WTC11 (cell line): ENCODE results near the gene CAMTA1. TPM values are rescaled to one million over a fixed set of nuclear protein-coding genes. Genes with fewer than 3 reads are reported as not detected.

Experiments
- ATAC-seq: fragments of 200-7000 bp; cut with Tn5 transposase; 2 replicates; pipeline ENCODE4 v1.10.0; 2021; ENCODE audit warnings: mild to moderate bottlenecking, moderate library complexity
- CTCF ChIA-PET: fragments of 300-600 bp; sonication (Branson Sonifier 250); formaldehyde crosslinking; loops from one replicate; lab custom pipeline; 2021; ENCODE audit warnings: antibody characterized with exemption; lab: Charles Lee
- POLR2A ChIA-PET: fragments of 350-600 bp; sonication (Branson Sonifier 250); formaldehyde crosslinking; loops from one replicate; lab custom pipeline; 2021; ENCODE audit warnings: antibody characterized with exemption; lab: Charles Lee
- DNase-seq: peaks from one replicate; pipeline ENCODE4 v3.0.0; 2021; ENCODE audit warnings: low spot score
- H3K27ac Mint-ChIP-seq: 2 replicates; pipeline ENCODE4 v1.8.0; 2021; ENCODE audit warnings: mixed read lengths
- H3K27me3 Mint-ChIP-seq: 2 replicates; pipeline ENCODE4 v1.8.0; 2021; ENCODE audit warnings: low read depth, mild to moderate bottlenecking, moderate library complexity, mixed read lengths
- H3K36me3 Mint-ChIP-seq: 2 replicates; pipeline ENCODE4 v1.8.0; 2021; ENCODE audit warnings: mixed read lengths
- H3K4me1 Mint-ChIP-seq: 2 replicates; pipeline ENCODE4 v1.8.0; 2022; ENCODE audit warnings: mixed read lengths
- H3K4me3 Mint-ChIP-seq: 2 replicates; pipeline ENCODE4 v1.8.0; 2021; ENCODE audit warnings: mild to moderate bottlenecking, moderate library complexity, mixed read lengths
- H3K9me3 Mint-ChIP-seq: 2 replicates; pipeline ENCODE4 v1.8.0; 2021; ENCODE audit warnings: mixed read lengths
- CREM ChIP-seq: sonication (generic); formaldehyde crosslinking; IDR thresholded peaks from 2 replicates; pipeline ENCODE4 v1.8.1; 2022; ENCODE audit warnings: mild to moderate bottlenecking, missing genetic modification reagents, moderate library complexity
- ETV6 ChIP-seq: sonication (generic); formaldehyde crosslinking; IDR thresholded peaks from 2 replicates; pipeline ENCODE4 v1.8.1; 2022; ENCODE audit warnings: mild to moderate bottlenecking, missing genetic modification reagents
- GTF2I ChIP-seq: fragments of 250-450 bp; sonication (Bioruptor Pico); conservative IDR thresholded peaks from 2 replicates; pipeline ENCODE4 v1.4.0; 2021; ENCODE audit warnings: mild to moderate bottlenecking
- HMGA2 ChIP-seq: fragments of 250-450 bp; sonication (Bioruptor Pico); IDR thresholded peaks from 2 replicates; pipeline ENCODE4 v1.4.0; 2021; ENCODE audit warnings: mild to moderate bottlenecking, moderate library complexity
- NR1H2 ChIP-seq: sonication (generic); formaldehyde crosslinking; IDR thresholded peaks from 2 replicates; pipeline ENCODE4 v1.9.0; 2021; ENCODE audit warnings: mild to moderate bottlenecking, moderate library complexity, missing genetic modification reagents
- RORB ChIP-seq: fragments of 250-450 bp; sonication (Bioruptor Pico); IDR thresholded peaks from 2 replicates; pipeline ENCODE4 v1.9.0; 2021; ENCODE audit warnings: mild to moderate bottlenecking
- SP1 ChIP-seq: sonication (generic); formaldehyde crosslinking; conservative IDR thresholded peaks from 2 replicates; pipeline ENCODE4 v1.8.1; 2022; ENCODE audit warnings: missing genetic modification reagents
- TCF7 ChIP-seq: sonication (generic); formaldehyde crosslinking; IDR thresholded peaks from 2 replicates; pipeline ENCODE4 v1.8.0; 2022; ENCODE audit warnings: mild to moderate bottlenecking, low read depth, missing genetic modification reagents, moderate library complexity
- TEAD4 ChIP-seq: sonication (generic); formaldehyde crosslinking; IDR thresholded peaks from 2 replicates; pipeline ENCODE4 v1.8.0; 2022; ENCODE audit warnings: mild to moderate bottlenecking, missing genetic modification reagents
- total RNA-seq: library from RNA; stranded (reverse); gene quantifications from 3 replicates; pipeline ENCODE4 v1.2.3, GENCODE V29; 2021
- TF ChIP-seq, protein P1 (sequence below): sonication (generic); formaldehyde crosslinking; IDR thresholded peaks from 2 replicates; pipeline ENCODE4 v1.8.0; 2022; ENCODE audit warnings: mild to moderate bottlenecking, missing genetic modification reagents
- TF ChIP-seq, protein P2 (sequence below): sonication (generic); formaldehyde crosslinking; IDR thresholded peaks from 2 replicates; pipeline ENCODE4 v1.8.1; 2023; ENCODE audit warnings: mild to moderate bottlenecking, missing genetic modification reagents
- TF ChIP-seq, protein P3 (sequence below): sonication (generic); formaldehyde crosslinking; IDR thresholded peaks from 2 replicates; pipeline ENCODE4 v1.8.1; 2022; ENCODE audit warnings: low read depth, missing genetic modification reagents, borderline replicate concordance
- TF ChIP-seq, protein P4 (sequence below): sonication (generic); formaldehyde crosslinking; IDR thresholded peaks from 2 replicates; pipeline ENCODE4 v1.8.0; 2022; ENCODE audit warnings: missing genetic modification reagents
- TF ChIP-seq, protein P5 (sequence below): sonication (generic); formaldehyde crosslinking; IDR thresholded peaks from 2 replicates; pipeline ENCODE4 v1.8.1; 2022; ENCODE audit warnings: mild to moderate bottlenecking, missing genetic modification reagents, moderate library complexity, borderline replicate concordance
- TF ChIP-seq, protein P6 (sequence below): sonication (generic); formaldehyde crosslinking; IDR thresholded peaks from 2 replicates; pipeline ENCODE4 v1.8.1; 2022; ENCODE audit warnings: low read depth, mild to moderate bottlenecking, moderate library complexity, missing genetic modification reagents, borderline replicate concordance
- TF ChIP-seq, protein P7 (sequence below): fragments of 250-450 bp; sonication (Bioruptor Pico); IDR thresholded peaks from 2 replicates; pipeline ENCODE4 v1.9.0; 2021; ENCODE audit warnings: mild to moderate bottlenecking

The CAMTA1 gene
- total RNA-seq, 1 experiment from 2014 or later, result 86.4 TPM

DNA sequence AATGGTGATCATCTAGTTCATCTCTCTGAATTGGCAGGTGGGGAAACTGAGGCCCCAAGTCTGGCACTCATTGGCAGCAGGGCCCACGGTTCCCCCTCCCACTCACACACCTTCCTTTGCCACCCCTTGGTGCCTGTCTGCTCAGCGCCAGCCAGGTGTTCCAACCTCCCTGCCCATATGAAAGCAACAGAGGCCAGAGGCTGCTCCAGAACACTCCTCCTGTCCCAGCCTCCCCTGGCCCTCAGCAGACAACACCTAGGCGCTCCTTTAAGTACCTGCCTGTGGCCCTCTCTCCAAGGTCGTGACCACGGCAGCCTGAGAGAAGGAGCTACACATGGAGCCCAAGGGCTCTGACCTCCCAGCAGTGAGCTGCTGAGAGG lies 623.5 kb downstream of the CAMTA1 start (continued):
- TF ChIP-seq, protein P1, sequence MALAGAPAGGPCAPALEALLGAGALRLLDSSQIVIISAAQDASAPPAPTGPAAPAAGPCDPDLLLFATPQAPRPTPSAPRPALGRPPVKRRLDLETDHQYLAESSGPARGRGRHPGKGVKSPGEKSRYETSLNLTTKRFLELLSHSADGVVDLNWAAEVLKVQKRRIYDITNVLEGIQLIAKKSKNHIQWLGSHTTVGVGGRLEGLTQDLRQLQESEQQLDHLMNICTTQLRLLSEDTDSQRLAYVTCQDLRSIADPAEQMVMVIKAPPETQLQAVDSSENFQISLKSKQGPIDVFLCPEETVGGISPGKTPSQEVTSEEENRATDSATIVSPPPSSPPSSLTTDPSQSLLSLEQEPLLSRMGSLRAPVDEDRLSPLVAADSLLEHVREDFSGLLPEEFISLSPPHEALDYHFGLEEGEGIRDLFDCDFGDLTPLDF (CRISPR knock-in tag), result no peak

DNA sequence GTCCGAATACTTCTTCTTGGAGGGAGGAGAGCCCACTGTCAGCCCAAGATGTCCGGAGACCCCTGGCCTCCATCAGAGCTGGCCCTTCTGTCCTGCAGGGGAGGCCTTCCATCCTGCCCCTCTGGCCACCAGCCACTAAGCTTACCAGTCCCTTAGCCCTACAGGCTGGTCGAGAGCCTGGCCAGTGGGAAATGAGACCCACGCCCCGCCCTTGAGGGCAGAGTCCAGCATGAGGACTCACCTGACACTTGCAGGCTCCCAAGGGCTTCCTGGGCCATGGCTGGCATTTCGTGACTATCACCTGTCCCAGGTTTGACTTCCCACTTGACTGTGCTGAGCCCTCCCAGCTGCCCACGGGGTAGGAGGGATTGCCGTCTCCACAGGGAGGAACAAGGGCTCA lies 624.0 kb downstream of the CAMTA1 start:
- DNase-seq, result no peak
- CTCF ChIA-PET, result interaction anchor here (1.2 kb wide), 2 partner anchors 131 to 339 kb away, joined by 3 read pairs; no protein-coding TSS in a partner anchor
- no peaks in the 10 kb centered on the region for H3K36me3 Mint-ChIP-seq
- H3K4me1 Mint-ChIP-seq, result peaks cover 10% of the 10 kb centered on the region; the same call in 1 of the 2 replicates
- H3K27me3 Mint-ChIP-seq, result no peaks in the 10 kb centered on the region
- no peak overlapping the region for H3K4me3 Mint-ChIP-seq
- H3K27ac Mint-ChIP-seq, result no peak overlapping the region
- H3K9me3 Mint-ChIP-seq, result no peaks in the 10 kb centered on the region
- no peak for ATAC-seq
- POLR2A ChIA-PET, result no interaction called here
- no peak for TF ChIP-seq TEAD4 (CRISPR knock-in tag)
- no peak for TF ChIP-seq ETV6 (CRISPR knock-in tag)
- TF ChIP-seq, protein P2, sequence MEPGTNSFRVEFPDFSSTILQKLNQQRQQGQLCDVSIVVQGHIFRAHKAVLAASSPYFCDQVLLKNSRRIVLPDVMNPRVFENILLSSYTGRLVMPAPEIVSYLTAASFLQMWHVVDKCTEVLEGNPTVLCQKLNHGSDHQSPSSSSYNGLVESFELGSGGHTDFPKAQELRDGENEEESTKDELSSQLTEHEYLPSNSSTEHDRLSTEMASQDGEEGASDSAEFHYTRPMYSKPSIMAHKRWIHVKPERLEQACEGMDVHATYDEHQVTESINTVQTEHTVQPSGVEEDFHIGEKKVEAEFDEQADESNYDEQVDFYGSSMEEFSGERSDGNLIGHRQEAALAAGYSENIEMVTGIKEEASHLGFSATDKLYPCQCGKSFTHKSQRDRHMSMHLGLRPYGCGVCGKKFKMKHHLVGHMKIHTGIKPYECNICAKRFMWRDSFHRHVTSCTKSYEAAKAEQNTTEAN (CRISPR knock-in tag), result no peak
- TF ChIP-seq, protein P3, sequence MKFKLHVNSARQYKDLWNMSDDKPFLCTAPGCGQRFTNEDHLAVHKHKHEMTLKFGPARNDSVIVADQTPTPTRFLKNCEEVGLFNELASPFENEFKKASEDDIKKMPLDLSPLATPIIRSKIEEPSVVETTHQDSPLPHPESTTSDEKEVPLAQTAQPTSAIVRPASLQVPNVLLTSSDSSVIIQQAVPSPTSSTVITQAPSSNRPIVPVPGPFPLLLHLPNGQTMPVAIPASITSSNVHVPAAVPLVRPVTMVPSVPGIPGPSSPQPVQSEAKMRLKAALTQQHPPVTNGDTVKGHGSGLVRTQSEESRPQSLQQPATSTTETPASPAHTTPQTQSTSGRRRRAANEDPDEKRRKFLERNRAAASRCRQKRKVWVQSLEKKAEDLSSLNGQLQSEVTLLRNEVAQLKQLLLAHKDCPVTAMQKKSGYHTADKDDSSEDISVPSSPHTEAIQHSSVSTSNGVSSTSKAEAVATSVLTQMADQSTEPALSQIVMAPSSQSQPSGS (CRISPR knock-in tag), result no peak
- TF ChIP-seq GTF2I (CRISPR knock-in tag), result no peak
- TF ChIP-seq NR1H2 (CRISPR knock-in tag), result no peak
- TF ChIP-seq, protein P4, sequence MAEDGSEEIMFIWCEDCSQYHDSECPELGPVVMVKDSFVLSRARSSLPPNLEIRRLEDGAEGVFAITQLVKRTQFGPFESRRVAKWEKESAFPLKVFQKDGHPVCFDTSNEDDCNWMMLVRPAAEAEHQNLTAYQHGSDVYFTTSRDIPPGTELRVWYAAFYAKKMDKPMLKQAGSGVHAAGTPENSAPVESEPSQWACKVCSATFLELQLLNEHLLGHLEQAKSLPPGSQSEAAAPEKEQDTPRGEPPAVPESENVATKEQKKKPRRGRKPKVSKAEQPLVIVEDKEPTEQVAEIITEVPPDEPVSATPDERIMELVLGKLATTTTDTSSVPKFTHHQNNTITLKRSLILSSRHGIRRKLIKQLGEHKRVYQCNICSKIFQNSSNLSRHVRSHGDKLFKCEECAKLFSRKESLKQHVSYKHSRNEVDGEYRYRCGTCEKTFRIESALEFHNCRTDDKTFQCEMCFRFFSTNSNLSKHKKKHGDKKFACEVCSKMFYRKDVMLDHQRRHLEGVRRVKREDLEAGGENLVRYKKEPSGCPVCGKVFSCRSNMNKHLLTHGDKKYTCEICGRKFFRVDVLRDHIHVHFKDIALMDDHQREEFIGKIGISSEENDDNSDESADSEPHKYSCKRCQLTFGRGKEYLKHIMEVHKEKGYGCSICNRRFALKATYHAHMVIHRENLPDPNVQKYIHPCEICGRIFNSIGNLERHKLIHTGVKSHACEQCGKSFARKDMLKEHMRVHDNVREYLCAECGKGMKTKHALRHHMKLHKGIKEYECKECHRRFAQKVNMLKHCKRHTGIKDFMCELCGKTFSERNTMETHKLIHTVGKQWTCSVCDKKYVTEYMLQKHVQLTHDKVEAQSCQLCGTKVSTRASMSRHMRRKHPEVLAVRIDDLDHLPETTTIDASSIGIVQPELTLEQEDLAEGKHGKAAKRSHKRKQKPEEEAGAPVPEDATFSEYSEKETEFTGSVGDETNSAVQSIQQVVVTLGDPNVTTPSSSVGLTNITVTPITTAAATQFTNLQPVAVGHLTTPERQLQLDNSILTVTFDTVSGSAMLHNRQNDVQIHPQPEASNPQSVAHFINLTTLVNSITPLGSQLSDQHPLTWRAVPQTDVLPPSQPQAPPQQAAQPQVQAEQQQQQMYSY (CRISPR knock-in tag), result no peak
- TF ChIP-seq, protein P5, sequence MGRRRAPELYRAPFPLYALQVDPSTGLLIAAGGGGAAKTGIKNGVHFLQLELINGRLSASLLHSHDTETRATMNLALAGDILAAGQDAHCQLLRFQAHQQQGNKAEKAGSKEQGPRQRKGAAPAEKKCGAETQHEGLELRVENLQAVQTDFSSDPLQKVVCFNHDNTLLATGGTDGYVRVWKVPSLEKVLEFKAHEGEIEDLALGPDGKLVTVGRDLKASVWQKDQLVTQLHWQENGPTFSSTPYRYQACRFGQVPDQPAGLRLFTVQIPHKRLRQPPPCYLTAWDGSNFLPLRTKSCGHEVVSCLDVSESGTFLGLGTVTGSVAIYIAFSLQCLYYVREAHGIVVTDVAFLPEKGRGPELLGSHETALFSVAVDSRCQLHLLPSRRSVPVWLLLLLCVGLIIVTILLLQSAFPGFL, result no peak
- no peak for TF ChIP-seq SP1 (CRISPR knock-in tag)
- TF ChIP-seq, protein P6, sequence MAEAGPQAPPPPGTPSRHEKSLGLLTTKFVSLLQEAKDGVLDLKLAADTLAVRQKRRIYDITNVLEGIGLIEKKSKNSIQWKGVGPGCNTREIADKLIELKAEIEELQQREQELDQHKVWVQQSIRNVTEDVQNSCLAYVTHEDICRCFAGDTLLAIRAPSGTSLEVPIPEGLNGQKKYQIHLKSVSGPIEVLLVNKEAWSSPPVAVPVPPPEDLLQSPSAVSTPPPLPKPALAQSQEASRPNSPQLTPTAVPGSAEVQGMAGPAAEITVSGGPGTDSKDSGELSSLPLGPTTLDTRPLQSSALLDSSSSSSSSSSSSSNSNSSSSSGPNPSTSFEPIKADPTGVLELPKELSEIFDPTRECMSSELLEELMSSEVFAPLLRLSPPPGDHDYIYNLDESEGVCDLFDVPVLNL (CRISPR knock-in tag), result no peak
- no peak for TF ChIP-seq HMGA2 (CRISPR knock-in tag)
- TF ChIP-seq, protein P7, sequence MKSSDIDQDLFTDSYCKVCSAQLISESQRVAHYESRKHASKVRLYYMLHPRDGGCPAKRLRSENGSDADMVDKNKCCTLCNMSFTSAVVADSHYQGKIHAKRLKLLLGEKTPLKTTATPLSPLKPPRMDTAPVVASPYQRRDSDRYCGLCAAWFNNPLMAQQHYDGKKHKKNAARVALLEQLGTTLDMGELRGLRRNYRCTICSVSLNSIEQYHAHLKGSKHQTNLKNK (CRISPR knock-in tag), result no peak
- TF ChIP-seq CREM (CRISPR knock-in tag), result no peak
- TF ChIP-seq RORB (CRISPR knock-in tag), result no peak
- no peak for TF ChIP-seq TCF7 (CRISPR knock-in tag)
